ENCODE measurements around the gene ADAMTSL2. TPM values are rescaled to one million over a fixed set of nuclear protein-coding genes. Genes with fewer than 3 reads are reported as not detected.

The ADAMTSL2 gene
- total and polyA plus RNA-seq, 2 experiments from 2014 or later, result 1.5 to 2.2 TPM

GRCh38 chr9:133536080-133536479 lies 1.6 kb downstream of the ADAMTSL2 start:
- Histone ChIP-seq H3K27me3 (no peaks in the 10 kb centered on the region), H3K4me2 (no peak overlapping the region), H3K27ac (no peak overlapping the region), H3K36me3 (replicated peaks; ENCODE audit: insufficient read depth, low read depth) (no peaks in the 10 kb centered on the region), H3K4me1 (ENCODE audit: insufficient read depth) (peaks cover 17% of the 10 kb centered on the region), H3K9me2 (replicated peaks; ENCODE audit: insufficient read depth) (no peaks in the 10 kb centered on the region), H3K79me2 (no peaks in the 10 kb centered on the region), H3K9me3 (ENCODE audit: low read depth) (no peaks in the 10 kb centered on the region), H3K4me3 (no peak overlapping the region), H2AFZ (no peak overlapping the region), H4K20me1 (ENCODE audit: insufficient read depth, poor library complexity, severe bottlenecking) (no peaks in the 10 kb centered on the region)
- WGBS (ENCODE audit: low lambda C conversion rate, missing lambda C conversion rate), result 85% methylated on average over 11 of the region's 11 CpGs
- TF ChIP-seq EZH2phosphoT487 (IDR thresholded peaks at IDR 0.05; ENCODE audit: low read depth, severe bottlenecking, unreplicated experiment), result no peak
- TF ChIP-seq CTCF (IDR thresholded peaks at IDR 0.05; ENCODE audit: poor library complexity), result no peak
- no peak for TF ChIP-seq EZH2 (IDR thresholded peaks at IDR 0.05; ENCODE audit: borderline replicate concordance)
- DNase-seq (ENCODE audit: low spot score), result no peak

- WGBS (ENCODE audit: low lambda C conversion rate, missing lambda C conversion rate), result 94% methylated on average over 9 of the region's 9 CpGs
These were observed 2.0 kb downstream of the ADAMTSL2 start for GRCh38 chr9:133536536-133536935.

GRCh38 chr9:133537257-133537656 lies 2.8 kb downstream of the ADAMTSL2 start:
- no peak for DNase-seq (ENCODE audit: low spot score)
- 93% methylated on average over 15 of the region's 16 CpGs for WGBS (ENCODE audit: low lambda C conversion rate, missing lambda C conversion rate)
- Histone ChIP-seq H3K27me3 (no peaks in the 10 kb centered on the region), H3K4me2 (no peak overlapping the region), H3K4me1 (ENCODE audit: insufficient read depth) (peaks cover 17% of the 10 kb centered on the region), H3K9me2 (replicated peaks; ENCODE audit: insufficient read depth) (no peaks in the 10 kb centered on the region), H2AFZ (no peak overlapping the region), H4K20me1 (ENCODE audit: insufficient read depth, poor library complexity, severe bottlenecking) (no peaks in the 10 kb centered on the region), H3K36me3 (replicated peaks; ENCODE audit: insufficient read depth, low read depth) (no peaks in the 10 kb centered on the region), H3K79me2 (no peaks in the 10 kb centered on the region), H3K4me3 (no peak overlapping the region), H3K27ac (no peak overlapping the region), H3K9me3 (ENCODE audit: low read depth) (no peaks in the 10 kb centered on the region)
- no peak for TF ChIP-seq CTCF (IDR thresholded peaks at IDR 0.05; ENCODE audit: poor library complexity)

More at GRCh38 chr9:133536536-133536935, 2.0 kb downstream of the ADAMTSL2 start:
- H2AFZ ChIP-seq, result no peak overlapping the region
- no peak overlapping the region for H3K4me2 ChIP-seq
- no peak for DNase-seq (ENCODE audit: low spot score)
- H4K20me1 ChIP-seq (ENCODE audit: insufficient read depth, poor library complexity, severe bottlenecking), result no peaks in the 10 kb centered on the region
- TF ChIP-seq EZH2 (IDR thresholded peaks at IDR 0.05; ENCODE audit: borderline replicate concordance) (no peak), CTCF (IDR thresholded peaks at IDR 0.05; ENCODE audit: poor library complexity) (no peak), EZH2phosphoT487 (IDR thresholded peaks at IDR 0.05; ENCODE audit: low read depth, severe bottlenecking, unreplicated experiment) (no peak)
- H3K27me3 ChIP-seq, result no peaks in the 10 kb centered on the region
- no peaks in the 10 kb centered on the region for H3K9me2 ChIP-seq (replicated peaks; ENCODE audit: insufficient read depth)
- no peak overlapping the region for H3K4me3 ChIP-seq
- H3K4me1 ChIP-seq (ENCODE audit: insufficient read depth), result peaks cover 17% of the 10 kb centered on the region
- no peaks in the 10 kb centered on the region for H3K79me2 ChIP-seq
- no peak overlapping the region for H3K27ac ChIP-seq
- no peaks in the 10 kb centered on the region for H3K9me3 ChIP-seq (ENCODE audit: low read depth)
- no peaks in the 10 kb centered on the region for H3K36me3 ChIP-seq (replicated peaks; ENCODE audit: insufficient read depth, low read depth)

GRCh38 chr9:133538176-133538575 lies 3.7 kb downstream of the ADAMTSL2 start:
- Histone ChIP-seq H3K4me3 (no peak overlapping the region), H3K4me2 (no peak overlapping the region), H2AFZ (no peak overlapping the region), H3K79me2 (no peaks in the 10 kb centered on the region), H4K20me1 (ENCODE audit: insufficient read depth, poor library complexity, severe bottlenecking) (no peaks in the 10 kb centered on the region), H3K27ac (no peak overlapping the region), H3K9me3 (ENCODE audit: low read depth) (no peaks in the 10 kb centered on the region), H3K36me3 (replicated peaks; ENCODE audit: insufficient read depth, low read depth) (no peaks in the 10 kb centered on the region), H3K27me3 (no peaks in the 10 kb centered on the region), H3K9me2 (replicated peaks; ENCODE audit: insufficient read depth) (no peaks in the 10 kb centered on the region), H3K4me1 (ENCODE audit: insufficient read depth) (peaks cover 17% of the 10 kb centered on the region)
- DNase-seq (ENCODE audit: low spot score), result no peak
- 84% methylated on average over 14 of the region's 14 CpGs for WGBS (ENCODE audit: low lambda C conversion rate, missing lambda C conversion rate)
- TF ChIP-seq CTCF (IDR thresholded peaks at IDR 0.05; ENCODE audit: poor library complexity) (no peak), EZH2phosphoT487 (IDR thresholded peaks at IDR 0.05; ENCODE audit: low read depth, severe bottlenecking, unreplicated experiment) (no peak), EZH2 (IDR thresholded peaks at IDR 0.05; ENCODE audit: borderline replicate concordance) (no peak)

Data from hepatocyte (in vitro differentiated cells).